Measurements from ENCODE around the gene PARD3. TPM values are rescaled to one million over a fixed set of nuclear protein-coding genes. Genes with fewer than 3 reads are reported as not detected.

PARD3 gene
- total and polyA plus RNA-seq, 7 experiments from 2014 or later: 0.19 to 1.2 (median 0.43) TPM

DNA sequence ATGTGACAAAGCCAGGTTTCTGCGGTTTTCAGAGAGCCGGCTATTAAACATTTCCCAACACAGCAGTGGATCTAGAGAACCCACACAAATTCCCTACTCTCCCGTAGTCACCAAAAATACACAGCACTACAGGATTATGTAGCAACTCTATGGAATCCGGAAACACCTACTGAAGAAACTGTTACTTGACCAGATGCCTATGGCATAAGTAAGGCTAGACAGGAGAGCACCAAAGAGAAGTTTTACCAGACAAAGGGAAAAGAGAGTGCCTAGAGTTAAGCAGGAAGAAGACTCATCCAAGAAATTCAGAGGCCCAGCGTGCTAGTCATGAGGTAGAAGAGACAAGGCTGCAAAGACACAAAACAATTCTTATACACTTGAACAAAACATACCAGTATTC, 321.1 kb downstream of the PARD3 start:
- H3K4me1 ChIP-seq (ENCODE audit: control insufficient read depth in 2 of 2, insufficient read depth in 2 of 2, low read length in 2 of 2): no peaks in the 10 kb centered on the region
- H3K36me3 ChIP-seq (ENCODE audit: control insufficient read depth in 2 of 3, insufficient read depth in 3 of 3, low read length in 3 of 3): no peaks in the 10 kb centered on the region
- no peak overlapping the region for H3K4me3 Mint-ChIP-seq
- H3K27ac Mint-ChIP-seq: no peak overlapping the region
- H3K27me3 ChIP-seq (ENCODE audit: control insufficient read depth in 2 of 2, insufficient read depth in 2 of 2, low read length in 2 of 2): no peaks in the 10 kb centered on the region
- H3K27me3 Mint-ChIP-seq: peaks cover 0 to 4% (median 0%) of the 10 kb centered on the region in 5 donors
- DNase-seq (no peak), ATAC-seq (no peak)
- H3K9me3 ChIP-seq (ENCODE audit: control insufficient read depth in 2 of 3, low read length in 3 of 3): no peaks in the 10 kb centered on the region
- no peaks in the 10 kb centered on the region for H3K9me3 Mint-ChIP-seq
- H3K27ac ChIP-seq (ENCODE audit: low read depth, low read length): no peak overlapping the region
- POLR2A ChIA-PET: no interaction called here
- CTCF ChIA-PET: no interaction called here
- H3K4me1 Mint-ChIP-seq: no peaks in the 10 kb centered on the region
- intact Hi-C loops (cut with micrococcal nuclease): no loop called here
- no peaks in the 10 kb centered on the region for H3K36me3 Mint-ChIP-seq
- no peak overlapping the region for H3K4me3 ChIP-seq (ENCODE audit: low read length)

DNA sequence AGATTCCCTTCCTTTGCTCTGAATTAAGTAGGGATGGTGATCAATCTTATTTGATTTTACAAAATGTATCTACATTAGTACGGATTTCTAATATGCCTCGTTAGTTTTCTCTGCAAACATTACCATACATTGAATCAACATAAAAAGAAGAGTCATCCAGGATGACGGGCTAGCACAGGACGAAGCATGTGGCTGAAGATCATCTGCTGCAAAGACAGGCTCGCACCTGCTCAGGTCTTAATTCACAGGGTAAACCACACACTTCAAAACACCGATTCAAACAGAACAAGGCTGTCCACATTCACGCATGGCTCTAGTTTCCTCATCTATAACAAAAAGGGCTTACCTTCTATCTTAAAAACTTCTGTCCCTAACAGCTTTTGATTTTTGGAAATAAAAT, 323.0 kb downstream of the PARD3 start:
- DNase-seq (no peak), ATAC-seq (no peak)
- Histone ChIP-seq H3K9me3 (ENCODE audit: control insufficient read depth in 2 of 3, low read length in 3 of 3) (no peaks in the 10 kb centered on the region), H3K36me3 (ENCODE audit: control insufficient read depth in 2 of 3, insufficient read depth in 3 of 3, low read length in 3 of 3) (no peaks in the 10 kb centered on the region), H3K4me3 (ENCODE audit: low read length) (no peak overlapping the region), H3K27me3 (ENCODE audit: control insufficient read depth in 2 of 2, insufficient read depth in 2 of 2, low read length in 2 of 2) (no peaks in the 10 kb centered on the region), H3K27ac (ENCODE audit: low read depth, low read length) (no peak overlapping the region), H3K4me1 (ENCODE audit: control insufficient read depth in 2 of 2, insufficient read depth in 2 of 2, low read length in 2 of 2) (no peaks in the 10 kb centered on the region)
- intact Hi-C loops (cut with micrococcal nuclease): no loop called here
- ChIA-PET POLR2A (no interaction called here), CTCF (no interaction called here)
- Mint-ChIP-seq H3K4me1 (no peaks in the 10 kb centered on the region), H3K4me3 (no peak overlapping the region), H3K27ac (no peak overlapping the region), H3K27me3 (peaks cover 0 to 4% (median 0%) of the 10 kb centered on the region in 5 donors), H3K36me3 (no peaks in the 10 kb centered on the region), H3K9me3 (no peaks in the 10 kb centered on the region)

DNA sequence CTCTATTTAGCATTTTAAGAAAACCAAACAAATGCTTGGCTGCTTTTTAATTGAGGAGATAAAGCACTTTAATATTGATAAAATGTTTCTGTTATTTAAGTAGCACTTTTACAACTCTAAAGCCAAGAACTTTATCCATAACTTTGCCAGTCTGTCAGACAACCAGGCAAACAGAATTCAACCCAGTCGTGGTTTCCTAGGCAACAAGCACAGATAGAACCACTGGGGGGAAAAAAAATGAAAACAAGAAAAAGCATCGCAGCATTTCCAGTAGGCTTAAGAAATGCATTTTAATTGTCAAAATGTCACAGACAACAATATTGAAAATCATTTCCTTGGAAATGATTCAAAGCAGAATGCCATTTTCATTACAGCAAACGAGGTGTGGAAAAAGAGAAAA, 323.4 kb downstream of the PARD3 start:
- Histone ChIP-seq H3K27ac (ENCODE audit: low read depth, low read length) (no peak overlapping the region), H3K4me1 (ENCODE audit: control insufficient read depth in 2 of 2, insufficient read depth in 2 of 2, low read length in 2 of 2) (no peaks in the 10 kb centered on the region), H3K27me3 (ENCODE audit: control insufficient read depth in 2 of 2, insufficient read depth in 2 of 2, low read length in 2 of 2) (no peaks in the 10 kb centered on the region), H3K36me3 (ENCODE audit: control insufficient read depth in 2 of 3, insufficient read depth in 3 of 3, low read length in 3 of 3) (no peaks in the 10 kb centered on the region), H3K9me3 (ENCODE audit: control insufficient read depth in 2 of 3, low read length in 3 of 3) (no peaks in the 10 kb centered on the region), H3K4me3 (ENCODE audit: low read length) (no peak overlapping the region)
- peaks cover 0 to 4% (median 0%) of the 10 kb centered on the region in 5 donors for H3K27me3 Mint-ChIP-seq
- no peak overlapping the region for H3K27ac Mint-ChIP-seq
- H3K4me3 Mint-ChIP-seq: no peak overlapping the region
- no peaks in the 10 kb centered on the region for H3K9me3 Mint-ChIP-seq
- intact Hi-C loops (cut with micrococcal nuclease): no loop called here
- H3K36me3 Mint-ChIP-seq: no peaks in the 10 kb centered on the region
- ChIA-PET POLR2A (no interaction called here), CTCF (no interaction called here)
- ATAC-seq (no peak), DNase-seq (no peak)
- no peaks in the 10 kb centered on the region for H3K4me1 Mint-ChIP-seq

DNA sequence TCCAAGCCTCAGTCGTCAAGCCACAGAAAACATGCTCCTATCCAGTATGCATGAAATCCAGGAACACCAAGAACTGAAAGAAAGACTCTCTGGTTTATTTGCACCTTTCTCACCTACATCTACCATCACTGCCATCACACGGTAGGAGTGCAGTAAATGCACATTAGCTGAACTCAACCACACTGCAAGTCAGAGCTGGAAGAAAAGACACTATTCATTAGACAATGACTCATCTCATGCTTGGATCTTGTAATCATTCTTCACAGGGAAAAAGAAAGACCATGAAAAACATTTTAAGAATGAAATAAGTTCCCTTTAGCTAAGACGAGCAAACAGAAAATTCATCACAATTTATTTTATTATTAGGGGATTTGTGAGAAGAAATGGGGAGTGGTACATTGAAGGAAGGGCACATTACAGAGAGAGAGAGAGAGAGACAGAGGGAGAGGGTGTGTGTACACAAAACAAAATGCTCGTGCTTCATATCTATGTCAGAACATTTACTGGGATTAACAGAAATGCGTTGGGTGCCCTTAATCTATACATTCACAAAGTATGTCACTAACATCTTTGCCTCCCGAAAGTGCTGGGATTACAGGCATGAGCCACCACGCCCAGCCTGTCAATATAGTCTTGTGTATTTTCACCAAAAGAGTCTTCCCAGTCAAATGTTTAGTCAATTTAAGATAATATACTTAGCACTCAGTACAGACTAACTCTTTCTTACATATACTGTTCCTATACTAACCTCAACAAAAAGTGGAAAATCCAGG, 324.9 kb downstream of the PARD3 start:
- ChIA-PET CTCF (no interaction called here), POLR2A (no interaction called here)
- ATAC-seq (no peak), DNase-seq (no peak)
- intact Hi-C loops (cut with micrococcal nuclease): no loop called here
- Histone ChIP-seq H3K36me3 (ENCODE audit: control insufficient read depth in 2 of 3, insufficient read depth in 3 of 3, low read length in 3 of 3) (no peaks in the 10 kb centered on the region), H3K4me3 (ENCODE audit: low read length) (no peak overlapping the region), H3K4me1 (ENCODE audit: control insufficient read depth in 2 of 2, insufficient read depth in 2 of 2, low read length in 2 of 2) (no peaks in the 10 kb centered on the region), H3K9me3 (ENCODE audit: control insufficient read depth in 2 of 3, low read length in 3 of 3) (no peaks in the 10 kb centered on the region), H3K27me3 (ENCODE audit: control insufficient read depth in 2 of 2, insufficient read depth in 2 of 2, low read length in 2 of 2) (no peaks in the 10 kb centered on the region), H3K27ac (ENCODE audit: low read depth, low read length) (no peak overlapping the region)
- Mint-ChIP-seq H3K9me3 (peaks cover 0 to 2% (median 0%) of the 10 kb centered on the region in 11 donors), H3K4me3 (no peak overlapping the region), H3K27me3 (peaks cover 0 to 4% (median 0%) of the 10 kb centered on the region in 5 donors), H3K4me1 (no peaks in the 10 kb centered on the region), H3K27ac (no peak overlapping the region), H3K36me3 (no peaks in the 10 kb centered on the region)

DNA sequence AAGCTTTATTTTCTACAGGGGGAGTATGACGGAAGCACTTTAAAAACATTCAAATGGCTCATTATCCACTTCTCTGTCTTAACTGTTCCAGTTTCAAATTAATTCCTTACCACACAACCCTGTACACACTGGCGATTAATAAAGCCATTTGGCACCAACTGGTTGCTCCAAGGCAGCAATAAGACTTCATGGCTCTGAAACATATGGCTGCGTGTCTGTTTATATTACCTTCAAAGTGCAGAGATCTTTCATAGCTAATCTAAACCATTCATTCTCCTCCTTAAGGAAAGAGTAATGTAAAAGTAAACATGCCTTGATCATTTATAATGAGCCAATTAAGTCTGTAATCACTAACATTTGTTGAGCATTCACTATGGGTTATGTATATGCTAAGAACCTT, 325.7 kb downstream of the PARD3 start:
- no peaks in the 10 kb centered on the region for H3K36me3 ChIP-seq (ENCODE audit: control insufficient read depth in 2 of 3, insufficient read depth in 3 of 3, low read length in 3 of 3)
- no peaks in the 10 kb centered on the region for H3K27me3 ChIP-seq (ENCODE audit: control insufficient read depth in 2 of 2, insufficient read depth in 2 of 2, low read length in 2 of 2)
- intact Hi-C loops (cut with micrococcal nuclease): no loop called here
- Mint-ChIP-seq H3K4me1 (no peaks in the 10 kb centered on the region), H3K27me3 (peaks cover 0 to 4% (median 0%) of the 10 kb centered on the region in 5 donors), H3K36me3 (no peaks in the 10 kb centered on the region), H3K4me3 (no peak overlapping the region), H3K27ac (no peak overlapping the region), H3K9me3 (peaks cover 0 to 2% (median 0%) of the 10 kb centered on the region in 11 donors)
- no peak overlapping the region for H3K27ac ChIP-seq (ENCODE audit: low read depth, low read length)
- DNase-seq: no peak
- no peak overlapping the region for H3K4me3 ChIP-seq (ENCODE audit: low read length)
- H3K9me3 ChIP-seq (ENCODE audit: control insufficient read depth in 2 of 3, low read length in 3 of 3): no peaks in the 10 kb centered on the region
- POLR2A ChIA-PET: no interaction called here
- CTCF ChIA-PET: no interaction called here
- H3K4me1 ChIP-seq (ENCODE audit: control insufficient read depth in 2 of 2, insufficient read depth in 2 of 2, low read length in 2 of 2): no peaks in the 10 kb centered on the region
- ATAC-seq: no peak

DNA sequence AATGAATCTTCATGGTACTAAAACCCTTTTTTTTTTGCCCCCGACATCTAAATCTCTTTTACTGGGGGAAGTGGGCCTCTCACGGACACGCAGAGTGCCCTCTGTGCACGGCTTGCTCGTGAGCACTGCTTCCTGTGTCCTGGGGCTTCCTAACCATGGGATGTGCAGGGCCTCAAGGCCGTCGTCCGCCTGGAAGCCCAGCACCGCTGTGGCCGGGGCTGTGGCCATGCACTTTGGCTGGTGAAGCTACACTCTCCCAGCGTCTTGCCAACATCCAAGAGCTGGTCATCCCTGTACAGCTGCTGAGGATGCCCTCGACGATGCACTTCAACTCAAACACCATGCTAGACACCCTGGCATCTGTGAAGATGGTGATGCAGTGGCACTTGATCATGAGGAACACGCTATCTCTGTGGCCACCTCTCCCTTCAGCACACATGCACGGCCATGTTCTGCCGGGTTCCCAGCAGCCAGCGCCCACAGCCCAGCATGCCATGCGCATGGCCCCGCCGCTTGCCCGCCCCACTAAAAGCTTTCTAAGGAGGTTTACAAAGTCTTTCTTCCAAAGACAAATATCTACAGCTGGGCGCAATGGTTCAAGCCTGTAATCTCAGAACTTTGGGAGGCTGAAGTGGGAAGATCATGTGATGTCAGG, 326.5 kb downstream of the PARD3 start:
- intact Hi-C loops (cut with micrococcal nuclease): no loop called here
- no peaks in the 10 kb centered on the region for H3K9me3 ChIP-seq (ENCODE audit: control insufficient read depth in 2 of 3, low read length in 3 of 3)
- CTCF ChIA-PET: no interaction called here
- no peaks in the 10 kb centered on the region for H3K36me3 Mint-ChIP-seq
- H3K27ac ChIP-seq (ENCODE audit: low read depth, low read length): no peak overlapping the region
- no peak overlapping the region for H3K27ac Mint-ChIP-seq
- peaks cover 0 to 4% (median 0%) of the 10 kb centered on the region in 5 donors for H3K27me3 Mint-ChIP-seq
- ATAC-seq (no peak), DNase-seq (no peak)
- no peaks in the 10 kb centered on the region for H3K27me3 ChIP-seq (ENCODE audit: control insufficient read depth in 2 of 2, insufficient read depth in 2 of 2, low read length in 2 of 2)
- H3K36me3 ChIP-seq (ENCODE audit: control insufficient read depth in 2 of 3, insufficient read depth in 3 of 3, low read length in 3 of 3): no peaks in the 10 kb centered on the region
- no peaks in the 10 kb centered on the region for H3K4me1 ChIP-seq (ENCODE audit: control insufficient read depth in 2 of 2, insufficient read depth in 2 of 2, low read length in 2 of 2)
- no peak overlapping the region for H3K4me3 ChIP-seq (ENCODE audit: low read length)
- POLR2A ChIA-PET: no interaction called here
- H3K4me3 Mint-ChIP-seq: no peak overlapping the region
- H3K9me3 Mint-ChIP-seq: peaks cover 0 to 2% (median 0%) of the 10 kb centered on the region in 11 donors
- no peaks in the 10 kb centered on the region for H3K4me1 Mint-ChIP-seq

DNA sequence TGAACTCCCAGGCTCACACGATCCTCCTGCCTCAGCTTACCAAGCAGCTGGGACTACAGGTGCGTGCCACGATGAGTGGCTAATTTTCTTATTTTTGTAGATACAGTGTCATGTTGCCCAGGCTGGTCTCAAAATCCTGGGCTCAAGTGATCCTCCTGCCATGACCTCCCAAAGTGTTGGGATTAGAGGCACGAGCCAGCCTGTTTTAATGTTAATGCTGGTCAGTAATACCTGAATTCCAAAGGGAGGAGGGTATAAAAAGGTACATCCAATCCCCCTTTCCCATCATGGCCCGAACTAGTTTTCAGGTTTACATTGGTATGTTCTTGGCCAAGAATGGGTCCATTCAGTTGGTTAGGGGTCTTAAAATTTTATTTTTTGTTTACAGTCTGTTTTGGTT, 329.1 kb downstream of the PARD3 start:
- ChIA-PET CTCF (no interaction called here), POLR2A (no interaction called here)
- no peaks in the 10 kb centered on the region for H3K36me3 ChIP-seq (ENCODE audit: control insufficient read depth in 2 of 3, insufficient read depth in 3 of 3, low read length in 3 of 3)
- no peaks in the 10 kb centered on the region for H3K4me1 ChIP-seq (ENCODE audit: control insufficient read depth in 2 of 2, insufficient read depth in 2 of 2, low read length in 2 of 2)
- ATAC-seq (no peak), DNase-seq (no peak)
- intact Hi-C loops (cut with micrococcal nuclease): no loop called here
- Mint-ChIP-seq H3K9me3 (peaks cover 0 to 4% (median 0%) of the 10 kb centered on the region in 11 donors), H3K4me1 (no peaks in the 10 kb centered on the region), H3K36me3 (no peaks in the 10 kb centered on the region), H3K27me3 (peaks cover 0 to 8% (median 0%) of the 10 kb centered on the region in 5 donors), H3K27ac (no peak overlapping the region), H3K4me3 (no peak overlapping the region)
- H3K9me3 ChIP-seq (ENCODE audit: control insufficient read depth in 2 of 3, low read length in 3 of 3): no peaks in the 10 kb centered on the region
- H3K4me3 ChIP-seq (ENCODE audit: low read length): no peak overlapping the region
- H3K27ac ChIP-seq (ENCODE audit: low read depth, low read length): no peak overlapping the region
- H3K27me3 ChIP-seq (ENCODE audit: control insufficient read depth in 2 of 2, insufficient read depth in 2 of 2, low read length in 2 of 2): no peaks in the 10 kb centered on the region

Data from naive thymus-derived CD4-positive, alpha-beta T cell (primary cell).